GM18526 (cell line): ENCODE measurements around the gene CASS4.

Source experiments
- POLR2A ChIP-seq: IDR thresholded peaks from 3 replicates; pipeline ENCODE4 v1.6.1; 2011; ENCODE audit not compliant: insufficient read length; ENCODE audit errors: extremely low read depth

The CASS4 gene

GRCh38 chr20:56411759-56412472 lies at the start of gene CASS4:
Gene CASS4, plus strand, starts transcription at chr20:56412260. Its CDS starts 199 bp downstream, at chr20:56412459.
- TF ChIP-seq POLR2A, result no peak

- TF ChIP-seq POLR2A, result no peak
These were observed 49.1 kb upstream of the CASS4 start for GRCh38 chr20:56362833-56363413.

GRCh38 chr20:56363491-56363890 lies 48.6 kb upstream of the CASS4 start:
- TF ChIP-seq POLR2A, result no peak

GRCh38 chr20:56368351-56369134 lies 43.5 kb upstream of the CASS4 start:
- TF ChIP-seq POLR2A, result no peak

GRCh38 chr20:56369179-56369578 lies 42.9 kb upstream of the CASS4 start:
- no peak for TF ChIP-seq POLR2A

- no peak for TF ChIP-seq POLR2A
These were observed 40.1 kb upstream of the CASS4 start for GRCh38 chr20:56371977-56372376.

- no peak for TF ChIP-seq POLR2A
These were observed 39.2 kb upstream of the CASS4 start for GRCh38 chr20:56372850-56373249.

- TF ChIP-seq POLR2A, result no peak
These were observed 38.1 kb upstream of the CASS4 start for GRCh38 chr20:56373942-56374341.

- TF ChIP-seq POLR2A, result no peak
These were observed 35.7 kb upstream of the CASS4 start for GRCh38 chr20:56376331-56376730.

- no peak for TF ChIP-seq POLR2A
These were observed 33.7 kb upstream of the CASS4 start for GRCh38 chr20:56378386-56378785.

- TF ChIP-seq POLR2A, result no peak
These were observed 31.7 kb upstream of the CASS4 start for GRCh38 chr20:56380375-56380774.

GRCh38 chr20:56381501-56381900 lies 30.6 kb upstream of the CASS4 start:
- TF ChIP-seq POLR2A, result no peak

GRCh38 chr20:56382696-56383095 lies 29.4 kb upstream of the CASS4 start:
- no peak for TF ChIP-seq POLR2A

GRCh38 chr20:56383334-56383733 lies 28.7 kb upstream of the CASS4 start:
- no peak for TF ChIP-seq POLR2A

GRCh38 chr20:56385130-56385529 lies 26.9 kb upstream of the CASS4 start:
- TF ChIP-seq POLR2A, result no peak

- no peak for TF ChIP-seq POLR2A
These were observed 25.8 kb upstream of the CASS4 start for GRCh38 chr20:56386219-56386618.
